HG03045 (cell line): ENCODE measurements around the gene GJC2.
"Not testable (repeated sequence)": the region's sequence is repeated elsewhere in the genome, so short reads cannot be mapped to it uniquely, and the experiment has no call there.

ENCODE experiments used
- ATAC-seq: cut with Tn5 transposase; IDR thresholded peaks from one replicate; pipeline ENCODE4 v1.9.1; 2021; ENCODE audit warnings: mild to moderate bottlenecking, moderate library complexity; ENCODE audit not compliant: unreplicated experiment

GJC2 gene

DNA sequence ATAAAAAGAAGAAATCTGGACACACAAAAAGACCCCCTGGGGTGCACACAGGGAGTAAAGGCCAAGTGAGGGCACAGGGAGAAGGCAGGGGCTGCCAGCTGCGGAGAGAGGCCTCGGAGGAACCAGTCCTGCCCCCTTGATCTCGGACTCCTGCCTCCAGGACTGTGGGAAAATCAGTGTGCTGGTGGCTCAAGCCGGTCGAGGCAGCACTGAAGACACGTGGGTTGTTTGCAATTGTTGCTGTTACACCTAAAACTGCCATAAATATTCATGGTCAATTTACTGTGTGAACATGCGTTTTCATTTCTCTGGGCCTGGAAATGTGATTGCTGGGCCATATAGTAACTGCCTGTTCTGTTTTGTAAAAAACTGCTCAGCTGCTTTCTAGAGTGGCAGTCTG is 34.4 kb downstream of the GJC2 start:
- no peak for ATAC-seq

GRCh38 chr1:228185641-228185965 is 35.9 kb downstream of the GJC2 start:
- ATAC-seq: no peak

- not testable (repeated sequence) for ATAC-seq
Observed at GRCh38 chr1:228188249-228188648, 38.5 kb downstream of the GJC2 start.

DNA sequence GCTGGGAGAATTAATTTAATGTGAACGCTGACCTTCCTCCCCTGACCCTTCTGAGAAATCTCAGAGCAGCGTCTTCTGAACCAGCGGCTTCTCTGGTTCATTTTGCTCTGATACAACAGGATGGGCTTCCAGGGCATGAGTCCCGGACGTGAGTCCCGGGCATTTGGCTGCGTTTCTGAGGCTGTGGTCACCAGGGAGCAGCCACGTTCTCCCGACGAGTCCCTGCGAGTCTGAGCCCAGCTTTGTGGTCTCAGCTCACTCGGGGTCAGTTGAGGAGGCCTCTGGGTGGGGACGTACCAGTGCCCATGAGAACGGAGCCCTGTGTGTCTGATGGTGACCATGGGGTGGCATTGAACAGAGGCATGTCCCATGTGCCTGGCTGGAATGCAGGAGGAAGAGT is 40.5 kb downstream of the GJC2 start:
- ATAC-seq: no peak

DNA sequence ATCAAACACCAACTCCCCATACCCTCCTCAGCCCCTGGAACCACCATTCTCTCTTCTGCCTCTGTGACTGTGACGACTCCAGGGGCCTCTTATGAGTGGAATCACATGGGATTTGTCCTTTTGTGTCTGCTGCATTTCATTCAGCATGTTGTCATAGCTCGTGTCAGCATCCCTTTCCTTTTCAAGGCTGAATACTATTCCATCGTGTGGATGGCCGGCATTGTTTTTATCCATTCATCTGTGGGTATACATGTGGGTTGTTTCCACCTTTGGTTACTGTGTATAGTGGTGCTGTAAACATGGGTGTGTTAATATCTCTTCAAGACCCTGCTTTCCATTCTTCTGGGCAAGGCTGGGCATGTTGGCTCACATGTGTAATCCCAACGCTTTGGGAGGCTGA is 41.0 kb downstream of the GJC2 start:
- no peak for ATAC-seq

DNA sequence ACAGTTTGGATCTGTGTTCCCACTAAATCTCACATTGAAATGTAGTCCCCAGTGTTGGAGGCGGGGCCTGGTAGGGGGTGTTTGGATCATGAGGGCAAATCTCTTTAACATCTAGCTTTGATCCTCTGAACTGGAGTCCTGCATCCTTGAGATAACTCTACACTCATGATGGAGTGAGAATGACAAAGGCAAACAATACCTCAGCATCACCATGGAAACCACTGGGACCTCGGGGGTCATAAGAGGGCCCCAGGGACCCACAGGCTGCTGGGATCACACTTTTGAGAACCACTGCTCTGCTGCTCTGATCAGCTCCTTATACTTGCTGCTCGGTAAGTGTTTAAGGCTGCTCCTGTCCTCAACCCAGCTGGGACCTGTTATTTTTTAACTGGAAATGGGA is 44.7 kb downstream of the GJC2 start:
- ATAC-seq: no peak

- ATAC-seq: no peak
Observed at GRCh38 chr1:228194921-228195812, 45.4 kb downstream of the GJC2 start.

GRCh38 chr1:228197555-228198147 is 47.9 kb downstream of the GJC2 start:
- ATAC-seq: no peak

DNA sequence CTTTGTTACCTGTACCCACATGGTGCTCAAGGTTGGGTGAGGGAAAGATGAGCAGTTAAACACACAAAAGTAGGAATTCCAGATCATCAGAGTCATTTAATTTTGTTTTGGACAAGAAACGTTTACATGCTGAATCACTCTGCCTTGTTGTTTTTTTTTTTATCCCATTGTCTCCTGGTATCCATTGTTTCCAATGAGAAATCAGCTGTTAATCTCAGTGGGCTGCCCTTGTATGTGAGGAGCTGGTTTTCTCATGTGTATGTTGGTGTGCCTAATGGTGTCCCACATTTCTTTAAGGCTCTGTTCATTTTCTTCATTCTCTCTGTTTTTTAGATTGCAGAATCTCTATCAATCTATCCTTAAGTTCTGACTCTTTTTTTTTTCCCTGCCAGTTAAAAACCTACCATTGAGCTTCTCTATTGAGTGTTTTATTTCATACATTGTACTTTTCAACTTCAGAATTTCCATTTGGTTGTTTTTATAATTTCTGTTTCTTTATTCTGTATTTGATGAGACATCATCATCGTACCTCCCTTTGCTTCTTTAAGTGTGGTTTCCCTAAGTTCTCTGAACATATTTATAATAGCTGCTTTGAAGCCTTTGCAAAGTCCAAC is 49.4 kb downstream of the GJC2 start:
- ATAC-seq: no peak

DNA sequence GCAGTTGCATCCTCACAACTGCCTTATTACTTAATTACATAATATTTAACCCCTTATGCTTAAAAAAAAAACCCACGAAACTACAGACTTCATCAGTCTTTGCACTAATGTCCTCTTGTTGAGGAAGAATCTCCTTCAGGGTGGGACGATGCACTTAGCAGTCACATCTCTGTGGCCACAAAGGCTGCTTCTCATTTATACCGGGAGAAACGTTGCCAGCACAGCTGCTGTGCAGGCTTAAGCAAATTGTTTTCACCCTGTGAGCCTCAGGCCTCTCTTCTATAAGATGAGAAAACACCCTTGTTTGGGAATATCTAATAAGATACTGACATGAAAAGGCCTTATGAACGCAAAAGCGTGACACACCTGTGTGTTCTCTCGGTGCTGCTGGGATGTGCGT is 55.2 kb downstream of the GJC2 start:
- ATAC-seq: no peak

- ATAC-seq: no peak
Observed at GRCh38 chr1:228205526-228206436, 56.1 kb downstream of the GJC2 start.

- ATAC-seq: no peak
Observed at GRCh38 chr1:228206582-228207351, 57.0 kb downstream of the GJC2 start.

- no peak for ATAC-seq
Observed at GRCh38 chr1:228207381-228207810, 57.7 kb downstream of the GJC2 start.

GRCh38 chr1:228207851-228208821 is 58.4 kb downstream of the GJC2 start, which contains the start of gene OBSCN:
Gene OBSCN (plus strand): TSS chr1:228208044. CDS start chr1:228211784, 3,740 bp downstream.
- no peak for ATAC-seq

GRCh38 chr1:228208831-228209551 is 59.3 kb downstream of the GJC2 start:
- no peak for ATAC-seq
